GM12872 (cell line): Measurements from ENCODE around the gene TARS3.

Experiments
- TF ChIP-seq, protein P1 (sequence below): IDR thresholded peaks from 3 replicates; pipeline ENCODE4 v1.5.1; 2011; ENCODE audit warnings: low read depth, mild to moderate bottlenecking, low read length, moderate library complexity; ENCODE audit not compliant: insufficient read depth

Gene TARS3

DNA sequence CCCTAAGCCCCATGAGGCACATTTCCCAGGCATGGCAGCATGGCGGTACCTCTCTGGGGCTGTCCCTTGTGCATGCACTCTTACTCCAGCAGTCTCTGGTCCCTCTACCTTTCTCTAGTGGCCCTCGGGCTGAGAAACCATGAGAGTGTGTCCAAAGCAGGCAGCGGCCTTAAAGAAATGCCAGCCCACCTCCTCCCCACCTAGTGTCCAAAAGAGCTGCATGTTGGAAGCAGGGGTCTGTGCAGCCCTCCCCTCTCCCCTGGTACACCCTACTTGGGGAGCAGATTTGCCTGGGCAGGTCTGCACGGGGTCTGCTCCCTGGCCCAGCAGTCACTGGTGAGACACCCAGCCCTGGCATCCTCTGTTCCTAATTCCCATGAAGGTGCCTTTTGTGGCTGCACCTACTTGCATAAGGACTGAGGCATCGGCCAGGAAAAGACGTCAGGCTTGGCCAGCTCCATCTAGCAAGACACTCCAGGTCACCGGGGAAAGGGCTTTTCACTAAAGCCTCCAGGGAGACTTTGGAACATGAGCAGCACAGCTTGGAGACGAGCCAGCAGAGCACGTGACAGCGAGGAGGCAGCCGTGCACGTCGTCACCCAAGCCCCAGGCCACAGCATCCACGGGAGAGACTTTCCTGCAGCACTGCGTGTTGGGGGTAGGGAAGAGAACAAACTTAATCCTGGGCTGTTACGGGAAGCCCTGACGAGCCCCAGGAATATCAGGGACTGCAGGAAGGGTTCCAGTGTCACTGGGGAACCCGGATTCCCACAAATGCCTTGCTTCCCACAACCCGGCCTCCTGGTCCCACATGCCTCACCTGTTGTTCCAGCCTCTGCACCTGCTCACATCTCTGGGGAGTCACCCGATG is 110.9 kb downstream of the TARS3 start:
- TF ChIP-seq, protein P1, sequence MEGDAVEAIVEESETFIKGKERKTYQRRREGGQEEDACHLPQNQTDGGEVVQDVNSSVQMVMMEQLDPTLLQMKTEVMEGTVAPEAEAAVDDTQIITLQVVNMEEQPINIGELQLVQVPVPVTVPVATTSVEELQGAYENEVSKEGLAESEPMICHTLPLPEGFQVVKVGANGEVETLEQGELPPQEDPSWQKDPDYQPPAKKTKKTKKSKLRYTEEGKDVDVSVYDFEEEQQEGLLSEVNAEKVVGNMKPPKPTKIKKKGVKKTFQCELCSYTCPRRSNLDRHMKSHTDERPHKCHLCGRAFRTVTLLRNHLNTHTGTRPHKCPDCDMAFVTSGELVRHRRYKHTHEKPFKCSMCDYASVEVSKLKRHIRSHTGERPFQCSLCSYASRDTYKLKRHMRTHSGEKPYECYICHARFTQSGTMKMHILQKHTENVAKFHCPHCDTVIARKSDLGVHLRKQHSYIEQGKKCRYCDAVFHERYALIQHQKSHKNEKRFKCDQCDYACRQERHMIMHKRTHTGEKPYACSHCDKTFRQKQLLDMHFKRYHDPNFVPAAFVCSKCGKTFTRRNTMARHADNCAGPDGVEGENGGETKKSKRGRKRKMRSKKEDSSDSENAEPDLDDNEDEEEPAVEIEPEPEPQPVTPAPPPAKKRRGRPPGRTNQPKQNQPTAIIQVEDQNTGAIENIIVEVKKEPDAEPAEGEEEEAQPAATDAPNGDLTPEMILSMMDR: no peak

DNA sequence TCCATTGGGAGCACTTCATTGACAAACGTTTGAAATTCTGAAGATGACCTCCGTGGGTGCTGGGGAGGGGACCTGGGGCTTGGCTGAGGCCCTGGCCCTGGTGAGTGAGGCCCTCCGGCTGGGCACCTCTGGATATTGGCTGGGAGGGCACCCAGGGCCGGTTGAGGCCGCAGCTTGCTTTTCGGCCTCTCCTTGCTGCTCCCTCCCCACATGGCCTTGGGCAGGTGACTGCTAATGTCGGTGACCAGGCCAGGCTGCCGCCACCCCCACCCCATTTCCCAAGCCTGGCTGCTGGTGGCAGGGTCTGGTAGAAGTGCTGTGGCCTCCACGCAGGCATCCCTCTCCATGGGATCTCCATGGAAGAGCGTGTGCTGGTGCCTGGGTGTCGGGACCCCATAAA is 111.6 kb downstream of the TARS3 start:
- TF ChIP-seq, protein P1: no peak

DNA sequence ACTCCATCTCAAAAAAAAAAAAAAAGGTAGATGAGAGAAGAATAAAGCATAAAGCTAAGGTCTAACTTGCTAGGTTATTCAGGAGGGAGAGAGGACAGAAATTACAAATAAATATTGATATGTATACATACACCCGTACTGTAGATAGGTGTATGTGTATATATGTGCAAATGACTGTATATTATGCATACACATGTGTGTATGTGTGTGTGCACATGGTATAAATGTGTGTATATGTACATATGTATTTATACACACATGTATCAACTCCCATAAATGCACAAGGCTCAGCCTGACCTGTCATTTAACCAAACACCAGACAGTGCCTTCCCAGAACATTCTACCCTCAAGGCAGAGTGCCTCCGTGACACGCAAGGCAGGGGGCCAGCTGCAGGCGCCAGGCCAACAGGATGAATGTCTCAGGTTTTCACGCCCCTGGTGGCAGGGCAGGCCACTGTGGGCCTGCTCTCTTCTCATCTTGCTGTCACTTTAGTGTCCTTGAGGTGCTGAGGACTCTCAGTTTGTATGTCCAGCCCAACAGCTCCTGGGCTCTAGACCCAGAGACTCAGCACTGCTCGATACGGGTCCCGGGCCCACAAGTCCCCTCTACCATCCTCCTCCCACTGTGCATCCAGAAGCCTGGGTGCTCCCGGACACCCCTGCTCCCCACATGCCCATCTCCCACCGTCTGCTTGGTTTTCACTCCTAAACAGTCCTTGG is 112.5 kb downstream of the TARS3 start:
- TF ChIP-seq, protein P1: no peak

DNA sequence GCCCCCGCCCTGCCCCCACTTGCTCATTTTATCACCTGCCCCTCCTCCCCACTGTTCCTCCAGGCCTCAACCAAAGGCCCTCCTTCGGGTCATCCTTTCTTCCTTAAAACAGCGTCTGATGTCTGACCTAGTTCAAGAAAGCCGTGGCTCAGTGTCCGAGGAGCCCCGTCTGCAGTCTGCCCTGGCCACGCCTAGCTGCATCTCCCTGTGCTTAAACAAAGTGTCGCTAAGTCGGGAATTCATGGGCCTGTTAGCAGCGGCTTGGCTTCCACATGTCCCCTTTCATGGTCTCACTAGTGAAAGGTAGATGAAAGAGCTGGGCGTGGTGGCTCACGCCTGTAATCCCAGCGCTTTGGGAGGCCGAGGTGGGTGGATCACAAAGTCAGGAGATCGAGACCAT is 113.3 kb downstream of the TARS3 start:
- TF ChIP-seq, protein P1: no peak

DNA sequence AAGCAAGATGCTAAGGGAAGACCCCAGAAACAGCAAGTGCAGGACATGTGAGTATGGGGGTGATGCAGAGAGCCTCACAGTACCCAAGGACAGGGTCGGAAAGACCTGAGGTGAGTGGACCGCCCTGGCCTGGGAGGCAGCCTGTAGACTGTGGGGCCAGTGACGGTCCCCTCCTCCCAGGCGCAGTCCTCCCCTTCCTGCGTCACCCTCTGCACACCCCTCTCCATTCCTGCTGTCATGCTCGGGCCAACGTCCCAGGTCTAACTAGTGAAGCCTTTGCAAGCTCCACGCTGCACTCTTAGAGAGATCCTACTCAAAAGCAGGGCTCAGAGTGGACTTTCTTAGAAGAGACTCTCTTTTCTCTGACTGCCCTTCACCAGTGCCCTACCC is 113.7 kb downstream of the TARS3 start:
- TF ChIP-seq, protein P1: no peak

DNA sequence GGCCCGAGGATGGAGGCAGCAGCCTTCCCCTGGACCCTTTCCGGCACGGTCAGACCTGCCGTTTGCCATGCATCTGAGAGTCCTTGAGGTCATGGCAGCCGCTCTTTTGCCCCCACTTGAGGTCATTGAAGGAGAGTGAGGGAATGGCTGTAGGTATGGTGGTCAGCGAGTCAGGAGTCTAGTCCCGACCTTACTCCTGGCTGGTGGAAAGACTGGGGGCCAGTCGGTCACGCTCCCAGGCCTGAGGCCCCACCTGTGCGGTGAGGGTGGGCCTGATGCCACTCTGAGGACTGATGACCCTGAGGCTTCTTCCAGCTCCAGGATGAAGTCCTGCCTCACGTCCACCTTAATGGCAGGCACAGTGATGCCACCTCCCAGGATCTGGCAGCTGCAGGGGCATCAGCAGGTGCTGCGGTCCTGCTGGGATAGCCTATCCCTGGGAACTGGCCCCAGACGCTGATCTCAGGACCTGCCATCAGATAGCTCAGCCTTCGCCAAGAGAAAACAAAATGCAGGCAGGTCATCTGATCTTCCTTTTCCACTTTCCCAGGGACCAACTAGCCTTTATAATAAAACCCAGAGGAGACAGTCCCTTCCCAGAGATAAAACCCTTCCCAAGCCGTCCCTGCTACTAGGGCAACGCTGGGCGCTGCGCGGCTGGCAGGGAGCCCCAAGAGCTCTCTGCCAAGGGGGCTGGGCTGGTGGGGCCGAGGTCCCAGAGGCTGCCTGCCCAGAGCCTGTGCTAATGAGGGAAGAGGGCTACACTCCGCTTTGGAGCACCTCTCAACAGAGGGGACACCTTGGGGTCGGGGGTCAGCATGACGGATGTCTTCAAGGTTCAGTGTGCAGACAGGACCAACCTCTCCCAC is 114.3 kb downstream of the TARS3 start:
- TF ChIP-seq, protein P1: no peak

DNA sequence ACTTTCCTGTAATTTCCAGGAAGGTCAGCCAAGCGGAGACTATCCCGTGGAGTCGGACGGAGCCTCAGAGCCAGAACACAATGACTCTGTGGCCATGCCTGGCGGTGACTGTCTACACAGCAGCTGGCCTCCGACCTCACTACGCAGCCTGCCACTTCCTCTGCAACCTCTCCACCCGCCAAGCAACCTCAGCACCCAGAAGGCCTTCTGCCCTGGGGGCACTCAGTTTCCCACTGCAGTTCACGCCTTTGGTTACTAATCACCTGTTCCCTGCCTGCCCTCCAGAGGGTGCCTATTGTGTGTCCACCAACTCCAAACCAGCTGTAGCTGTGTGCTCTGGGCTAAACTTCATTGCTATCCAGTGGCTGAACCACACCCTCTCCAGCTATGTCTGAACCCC is 116.1 kb downstream of the TARS3 start:
- TF ChIP-seq, protein P1: no peak
